Stimulated activated CD4-positive, alpha-beta T cell treated with anti-CD3 and anti-CD28 coated beads, Interleukin-12 subunit alpha, Interleukin-12 subunit beta, amount 100 ng/mL, for 24 hours (primary cell): Measurements from ENCODE around the gene ANKRD13D.

Experiments used
- DNase-seq, 2 experiments: peaks; one replicate each; pipeline ENCODE4 v3.0.0-alpha.2; 2020; ENCODE audit warnings: low read depth in 2 of 2

The ANKRD13D gene

GRCh38 chr11:67302571-67303131 is 13.5 kb downstream of the ANKRD13D start:
- DNase-seq = no peak

GRCh38 chr11:67303132-67303834 is 14.2 kb downstream of the ANKRD13D start, which contains the start of gene SSH3:
Gene SSH3, plus strand, starts transcription at chr11:67303530. Its CDS starts 96 bp downstream, at chr11:67303626.
- no peak for DNase-seq

GRCh38 chr11:67303835-67304411 is 14.8 kb downstream of the ANKRD13D start:
- DNase-seq = no peak

- DNase-seq = no peak
Measured at GRCh38 chr11:67304511-67305113, 15.5 kb downstream of the ANKRD13D start.

GRCh38 chr11:67306769-67307544 is 17.9 kb downstream of the ANKRD13D start:
- no peak for DNase-seq

- DNase-seq = no peak
Measured at GRCh38 chr11:67307545-67308001, 18.5 kb downstream of the ANKRD13D start.

- DNase-seq = no peak
Measured at GRCh38 chr11:67308031-67308866, 19.1 kb downstream of the ANKRD13D start.

GRCh38 chr11:67309166-67309565 is 20.1 kb downstream of the ANKRD13D start:
- DNase-seq = no peak

- DNase-seq = no peak
Measured at GRCh38 chr11:67309661-67310061, 20.6 kb downstream of the ANKRD13D start.

GRCh38 chr11:67310246-67311050 is 21.3 kb downstream of the ANKRD13D start:
- no peak for DNase-seq

GRCh38 chr11:67311051-67311555 is 22.0 kb downstream of the ANKRD13D start:
- DNase-seq = no peak

- DNase-seq = no peak
Measured at GRCh38 chr11:67311556-67312082, 22.5 kb downstream of the ANKRD13D start.

GRCh38 chr11:67312187-67313021 is 23.3 kb downstream of the ANKRD13D start:
- DNase-seq = no peak

GRCh38 chr11:67313125-67313890 is 24.2 kb downstream of the ANKRD13D start:
- no peak for DNase-seq

- DNase-seq = no peak
Measured at GRCh38 chr11:67314218-67314617, 25.1 kb downstream of the ANKRD13D start.

GRCh38 chr11:67315325-67315909 is 26.3 kb downstream of the ANKRD13D start:
- DNase-seq = no peak

GRCh38 chr11:67316882-67317204 is 27.7 kb downstream of the ANKRD13D start:
- DNase-seq = no peak
